ENCODE data around the gene OARD1. TPM values are rescaled to one million over a fixed set of nuclear protein-coding genes. Genes with fewer than 3 reads are reported as not detected.

The OARD1 gene
- polyA plus RNA-seq, 3 donors = 56.4 to 66.3 (median 59.2) TPM

GRCh38 chr6:41056768-41057490, 15.2 kb downstream of the OARD1 start:
- no peak for DNase-seq (ENCODE audit: extremely low read depth in 1 of 11, low read depth in 9 of 11, low spot score in 4 of 11)

GRCh38 chr6:41055149-41055548, 17.0 kb downstream of the OARD1 start:
- DNase-seq (ENCODE audit: extremely low read depth in 1 of 11, low read depth in 9 of 11, low spot score in 4 of 11) = no peak

GRCh38 chr6:41054511-41054910, 17.6 kb downstream of the OARD1 start:
- DNase-seq (ENCODE audit: extremely low read depth in 1 of 11, low read depth in 9 of 11, low spot score in 4 of 11) = no peak

GRCh38 chr6:41053041-41053440, 19.1 kb downstream of the OARD1 start, which contains the start of gene APOBEC2:
Gene APOBEC2, plus strand, starts transcription at chr6:41053202. Its CDS starts 146 bp downstream, at chr6:41053348.
- no peak for DNase-seq (ENCODE audit: extremely low read depth in 1 of 11, low read depth in 9 of 11, low spot score in 4 of 11)

- no peak for DNase-seq (ENCODE audit: extremely low read depth in 1 of 11, low read depth in 9 of 11, low spot score in 4 of 11)
These were observed 20.3 kb downstream of the OARD1 start for GRCh38 chr6:41051873-41052272.

- no peak for DNase-seq (ENCODE audit: extremely low read depth in 1 of 11, low read depth in 9 of 11, low spot score in 4 of 11)
These were observed 21.6 kb downstream of the OARD1 start for GRCh38 chr6:41050536-41050935.

GRCh38 chr6:41049955-41050354, 22.2 kb downstream of the OARD1 start:
- no peak for DNase-seq (ENCODE audit: extremely low read depth in 1 of 11, low read depth in 9 of 11, low spot score in 4 of 11)

- DNase-seq (ENCODE audit: extremely low read depth in 1 of 11, low read depth in 9 of 11, low spot score in 4 of 11) = no peak
These were observed 22.6 kb downstream of the OARD1 start for GRCh38 chr6:41049521-41049920.

- no peak for DNase-seq (ENCODE audit: extremely low read depth in 1 of 11, low read depth in 9 of 11, low spot score in 4 of 11)
These were observed 24.1 kb downstream of the OARD1 start for GRCh38 chr6:41047745-41048732.

- DNase-seq (ENCODE audit: extremely low read depth in 1 of 11, low read depth in 9 of 11, low spot score in 4 of 11) = no peak
These were observed 24.9 kb downstream of the OARD1 start for GRCh38 chr6:41047306-41047705.

GRCh38 chr6:41046084-41046483, 26.1 kb downstream of the OARD1 start:
- DNase-seq (ENCODE audit: extremely low read depth in 1 of 11, low read depth in 9 of 11, low spot score in 4 of 11) = no peak

GRCh38 chr6:41045664-41046063, 26.5 kb downstream of the OARD1 start:
- DNase-seq (ENCODE audit: extremely low read depth in 1 of 11, low read depth in 9 of 11, low spot score in 4 of 11) = no peak

- no peak for DNase-seq (ENCODE audit: extremely low read depth in 1 of 11, low read depth in 9 of 11, low spot score in 4 of 11)
These were observed 29.0 kb downstream of the OARD1 start for GRCh38 chr6:41043151-41043550.

- DNase-seq (ENCODE audit: extremely low read depth in 1 of 11, low read depth in 9 of 11, low spot score in 4 of 11) = no peak
These were observed 29.7 kb downstream of the OARD1 start, which contains the start of gene TSPO2 for GRCh38 chr6:41042226-41043055. Gene TSPO2, plus strand, starts transcription at chr6:41042467. Its CDS starts 519 bp downstream, at chr6:41042986.

GRCh38 chr6:41040940-41041536, 31.1 kb downstream of the OARD1 start:
- DNase-seq (ENCODE audit: extremely low read depth in 1 of 11, low read depth in 9 of 11, low spot score in 4 of 11) = no peak

GRCh38 chr6:41040101-41040939, 31.8 kb downstream of the OARD1 start:
- no peak for DNase-seq (ENCODE audit: extremely low read depth in 1 of 11, low read depth in 9 of 11, low spot score in 4 of 11)

- no peak for DNase-seq (ENCODE audit: extremely low read depth in 1 of 11, low read depth in 9 of 11, low spot score in 4 of 11)
These were observed 32.8 kb downstream of the OARD1 start, which contains the start of gene UNC5CL for GRCh38 chr6:41039060-41039998. Gene UNC5CL, minus strand, starts transcription at chr6:41039221. Its CDS starts 4,147 bp downstream, at chr6:41035074.
